Activated naive CD4-positive, alpha-beta T cell treated with anti-CD3 and anti-CD28 coated beads for 36 hours (primary cell): Measurements from ENCODE around the gene LRAT. TPM values are rescaled to one million over a fixed set of nuclear protein-coding genes. Genes with fewer than 3 reads are reported as not detected.

Experiments used
- CTCF ChIA-PET: fragments of 350-600 bp; sonication (Branson Sonifier 250); formaldehyde crosslinking; loops from one replicate; lab custom pipeline; 2021; ENCODE audit warnings: antibody characterized with exemption; lab: Charles Lee
- DNase-seq: peaks from one replicate; pipeline ENCODE4 v3.0.0-alpha.2; 2020
- H3K27ac Mint-ChIP-seq: one replicate; pipeline ENCODE4 v1.8.0; 2021; ENCODE audit warnings: mild to moderate bottlenecking, mixed read lengths
- H3K27me3 Mint-ChIP-seq: one replicate; pipeline ENCODE4 v1.8.0; 2021; ENCODE audit warnings: low read depth, mixed read lengths
- H3K36me3 Mint-ChIP-seq: one replicate; pipeline ENCODE4 v1.8.0; 2021; ENCODE audit warnings: low read depth, mixed read lengths
- H3K4me1 Mint-ChIP-seq: one replicate; pipeline ENCODE4 v1.8.0; 2021; ENCODE audit warnings: low read depth, mixed read lengths
- H3K4me3 Mint-ChIP-seq: one replicate; pipeline ENCODE4 v1.8.0; 2021; ENCODE audit warnings: mild to moderate bottlenecking, moderate library complexity, mixed read lengths
- H3K9me3 Mint-ChIP-seq: one replicate; pipeline ENCODE4 v1.8.0; 2021; ENCODE audit warnings: mixed read lengths
- intact Hi-C: fragments of 100-400 bp; cut with micrococcal nuclease; formaldehyde crosslinking; loops from one replicate; pipeline ENCODE4 v1.15.1; 2023
- total RNA-seq, 2 experiments: library from RNA; stranded (reverse); gene quantifications; one replicate each; pipeline ENCODE4 v1.2.3, GENCODE V29; 2021

The LRAT gene
- total RNA-seq, 2 experiments from 2014 or later, result not detected

DNA sequence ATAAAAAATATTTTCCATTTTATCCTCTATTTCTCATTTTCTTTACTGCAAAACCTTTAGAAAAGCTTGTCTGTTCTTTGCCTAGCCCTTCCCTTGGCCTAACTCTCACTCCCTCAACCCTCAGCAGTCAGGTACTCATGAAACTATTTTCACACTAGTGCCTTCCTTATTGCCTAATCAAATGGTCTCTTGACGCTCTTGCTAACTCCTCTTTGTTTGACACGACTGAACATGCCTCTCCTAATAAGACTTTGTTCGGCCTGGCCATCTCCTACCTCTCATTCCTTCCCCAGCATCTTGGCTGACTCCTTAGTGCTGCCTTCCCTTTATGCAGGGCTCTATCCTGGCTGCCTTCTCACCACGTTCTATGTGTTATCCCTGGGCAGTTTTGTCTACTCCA, 11.1 kb upstream of the LRAT start:
- intact Hi-C loops, result no loop called here
- H3K27ac Mint-ChIP-seq, result no peak overlapping the region
- H3K27me3 Mint-ChIP-seq, result peaks cover 21% of the 10 kb centered on the region
- H3K4me1 Mint-ChIP-seq, result no peaks in the 10 kb centered on the region
- CTCF ChIA-PET, result interaction anchor here (1.6 kb wide), 1 partner anchor 45 kb away, joined by 3 read pairs; no protein-coding TSS in a partner anchor
- no peaks in the 10 kb centered on the region for H3K9me3 Mint-ChIP-seq
- no peaks in the 10 kb centered on the region for H3K36me3 Mint-ChIP-seq
- no peak for DNase-seq
- no peak overlapping the region for H3K4me3 Mint-ChIP-seq

DNA sequence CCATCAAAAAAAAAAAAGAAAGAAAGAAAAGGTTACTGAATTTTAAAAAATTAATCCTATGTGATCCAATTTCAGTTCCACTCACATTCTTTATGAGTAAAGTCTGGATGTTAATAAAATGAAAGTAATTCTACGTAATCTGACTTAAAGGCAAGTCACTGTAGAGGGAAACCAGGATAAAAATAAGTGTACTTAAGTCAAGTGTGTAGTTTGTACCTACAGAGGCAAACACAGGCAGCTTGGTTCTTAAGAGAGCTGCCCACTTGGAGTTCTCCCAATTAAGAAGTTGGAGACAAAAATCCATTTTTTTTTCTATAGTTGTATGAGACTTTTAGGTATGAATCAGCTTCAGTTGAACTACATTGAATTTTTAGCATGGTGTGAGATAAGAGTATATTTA, 7.0 kb upstream of the LRAT start:
- intact Hi-C loops, result no loop called here
- Mint-ChIP-seq H3K27me3 (peaks cover 30% of the 10 kb centered on the region), H3K9me3 (no peaks in the 10 kb centered on the region), H3K27ac (no peak overlapping the region), H3K4me3 (no peak overlapping the region), H3K36me3 (no peaks in the 10 kb centered on the region), H3K4me1 (peaks cover under 1% of the 10 kb centered on the region)
- no peak for DNase-seq
- CTCF ChIA-PET, result no interaction called here

DNA sequence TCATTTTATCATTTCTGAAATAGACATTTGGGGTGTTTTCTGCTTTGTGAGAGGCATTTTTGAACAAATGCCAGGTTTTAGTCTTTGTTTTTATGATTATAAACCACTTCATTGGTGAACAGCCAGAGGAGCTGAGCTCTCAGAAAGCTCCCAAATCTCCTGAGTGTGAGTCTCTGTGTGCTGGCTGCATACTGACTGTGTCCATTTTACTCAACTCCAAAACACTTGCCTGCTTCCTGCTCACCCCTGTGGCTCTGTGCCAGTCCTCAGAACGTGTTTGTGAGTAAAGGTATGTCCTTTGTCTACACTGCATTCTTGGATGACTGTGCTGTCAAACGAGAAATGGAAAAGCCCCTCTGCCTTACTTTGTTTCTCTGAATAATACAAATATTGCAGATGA, 5.4 kb upstream of the LRAT start:
- Mint-ChIP-seq H3K9me3 (no peaks in the 10 kb centered on the region), H3K27ac (no peak overlapping the region), H3K4me1 (peaks cover 11% of the 10 kb centered on the region), H3K27me3 (peaks cover 34% of the 10 kb centered on the region), H3K36me3 (no peaks in the 10 kb centered on the region), H3K4me3 (no peak overlapping the region)
- CTCF ChIA-PET, result interaction anchor here (0.5 to 0.6 kb wide), 2 partner anchors 75 to 101 kb away, joined by 3 to 4 read pairs; no protein-coding TSS in a partner anchor
- intact Hi-C loops, result no loop called here
- no peak for DNase-seq

DNA sequence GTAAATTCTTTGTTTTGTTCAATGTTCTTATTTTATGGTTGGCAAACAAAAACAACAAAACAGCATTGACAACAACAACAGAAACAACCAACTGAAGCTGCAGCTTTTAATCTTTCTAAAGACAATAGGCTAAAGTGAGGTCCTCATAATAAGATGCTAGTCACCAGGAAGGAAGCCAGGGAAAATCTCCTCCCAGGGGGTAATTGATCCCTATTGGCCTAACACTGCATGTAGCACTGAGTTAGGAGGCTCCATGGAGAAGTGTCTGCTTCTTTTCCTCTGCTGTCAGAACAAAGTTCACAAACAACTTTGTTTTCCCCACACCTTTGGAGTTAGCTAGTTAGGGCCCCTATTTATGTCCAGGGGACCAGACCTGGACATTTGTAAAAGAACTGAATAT, 4.7 kb upstream of the LRAT start:
- H3K27me3 Mint-ChIP-seq, result peaks cover 37% of the 10 kb centered on the region
- H3K4me1 Mint-ChIP-seq, result peaks cover 17% of the 10 kb centered on the region
- CTCF ChIA-PET, result interaction anchor here (0.6 kb wide), 2 partner anchors 76 to 86 kb away, joined by 3 to 4 read pairs; no protein-coding TSS in a partner anchor
- no peak overlapping the region for H3K4me3 Mint-ChIP-seq
- no peak for DNase-seq
- intact Hi-C loops, result no loop called here
- H3K36me3 Mint-ChIP-seq, result no peaks in the 10 kb centered on the region
- no peak overlapping the region for H3K27ac Mint-ChIP-seq
- no peaks in the 10 kb centered on the region for H3K9me3 Mint-ChIP-seq

DNA sequence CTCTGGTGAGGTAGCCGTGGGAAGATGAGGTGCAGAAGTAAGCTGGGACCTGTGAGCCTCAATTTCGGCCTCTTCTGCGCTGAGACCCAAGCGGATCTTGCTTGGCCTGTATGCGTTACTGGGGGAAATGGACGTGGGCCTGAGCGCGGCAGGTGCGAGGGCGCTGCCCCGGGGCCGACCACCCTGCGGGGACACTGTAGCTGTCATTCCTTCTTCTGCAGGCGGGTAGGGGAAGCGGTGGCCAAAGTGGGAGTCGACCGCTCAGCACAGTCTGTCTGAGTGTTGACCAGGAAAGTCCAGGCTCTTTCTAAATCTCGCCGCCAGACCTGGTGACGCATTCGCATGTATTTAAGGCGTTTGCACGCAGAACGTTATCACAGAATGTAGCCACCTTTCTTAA, 3.3 kb upstream of the LRAT start:
- no peak overlapping the region for H3K27ac Mint-ChIP-seq
- DNase-seq, result no peak
- H3K36me3 Mint-ChIP-seq, result no peaks in the 10 kb centered on the region
- intact Hi-C loops, result loop anchor here (10.0 kb wide), 1 partner anchor 246 kb away; the partner anchor contains the start of gene DCHS2
- peaks cover 45% of the 10 kb centered on the region for H3K27me3 Mint-ChIP-seq
- H3K4me3 Mint-ChIP-seq, result no peak overlapping the region
- no peaks in the 10 kb centered on the region for H3K9me3 Mint-ChIP-seq
- peaks cover 20% of the 10 kb centered on the region for H3K4me1 Mint-ChIP-seq
- CTCF ChIA-PET, result interaction anchor here (0.7 kb wide), 1 partner anchor 21 kb away, joined by 4 read pairs; no protein-coding TSS in a partner anchor

DNA sequence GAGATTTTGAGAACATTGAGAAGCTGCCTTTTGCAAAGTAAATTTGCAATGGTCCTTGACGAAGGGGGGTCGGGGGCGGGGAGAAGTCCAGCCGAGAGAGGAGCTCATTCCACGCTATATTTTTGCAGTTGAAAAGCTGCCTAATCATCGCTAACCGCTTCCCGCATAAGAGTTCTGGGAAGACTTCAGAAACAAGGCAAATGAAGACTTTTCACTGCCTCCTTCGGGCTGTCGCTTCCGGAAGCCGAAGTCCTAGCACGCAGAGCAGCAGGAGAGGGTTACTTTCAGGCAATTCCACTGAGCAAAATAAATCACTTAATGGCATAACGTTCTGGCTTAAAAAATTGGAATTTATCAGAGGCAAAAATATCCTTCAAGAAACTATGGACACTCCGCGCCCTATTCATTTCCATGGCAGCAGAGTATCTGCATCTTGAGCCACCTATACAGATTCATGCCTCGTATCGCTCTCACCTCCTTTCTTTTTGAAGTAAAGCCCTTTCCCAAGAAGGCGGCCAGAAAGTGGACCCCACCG, 2.6 kb upstream of the LRAT start:
- CTCF ChIA-PET, result interaction anchor here (0.6 kb wide), 1 partner anchor 12 kb away, joined by 4 read pairs; no protein-coding TSS in a partner anchor
- Mint-ChIP-seq H3K4me1 (peaks cover 20% of the 10 kb centered on the region), H3K36me3 (no peaks in the 10 kb centered on the region), H3K27ac (no peak overlapping the region), H3K4me3 (no peak overlapping the region), H3K27me3 (peaks cover 47% of the 10 kb centered on the region), H3K9me3 (no peaks in the 10 kb centered on the region)
- intact Hi-C loops, result loop anchor here (10.0 kb wide), 1 partner anchor 246 kb away; the partner anchor contains the start of gene DCHS2
- no peak for DNase-seq

DNA sequence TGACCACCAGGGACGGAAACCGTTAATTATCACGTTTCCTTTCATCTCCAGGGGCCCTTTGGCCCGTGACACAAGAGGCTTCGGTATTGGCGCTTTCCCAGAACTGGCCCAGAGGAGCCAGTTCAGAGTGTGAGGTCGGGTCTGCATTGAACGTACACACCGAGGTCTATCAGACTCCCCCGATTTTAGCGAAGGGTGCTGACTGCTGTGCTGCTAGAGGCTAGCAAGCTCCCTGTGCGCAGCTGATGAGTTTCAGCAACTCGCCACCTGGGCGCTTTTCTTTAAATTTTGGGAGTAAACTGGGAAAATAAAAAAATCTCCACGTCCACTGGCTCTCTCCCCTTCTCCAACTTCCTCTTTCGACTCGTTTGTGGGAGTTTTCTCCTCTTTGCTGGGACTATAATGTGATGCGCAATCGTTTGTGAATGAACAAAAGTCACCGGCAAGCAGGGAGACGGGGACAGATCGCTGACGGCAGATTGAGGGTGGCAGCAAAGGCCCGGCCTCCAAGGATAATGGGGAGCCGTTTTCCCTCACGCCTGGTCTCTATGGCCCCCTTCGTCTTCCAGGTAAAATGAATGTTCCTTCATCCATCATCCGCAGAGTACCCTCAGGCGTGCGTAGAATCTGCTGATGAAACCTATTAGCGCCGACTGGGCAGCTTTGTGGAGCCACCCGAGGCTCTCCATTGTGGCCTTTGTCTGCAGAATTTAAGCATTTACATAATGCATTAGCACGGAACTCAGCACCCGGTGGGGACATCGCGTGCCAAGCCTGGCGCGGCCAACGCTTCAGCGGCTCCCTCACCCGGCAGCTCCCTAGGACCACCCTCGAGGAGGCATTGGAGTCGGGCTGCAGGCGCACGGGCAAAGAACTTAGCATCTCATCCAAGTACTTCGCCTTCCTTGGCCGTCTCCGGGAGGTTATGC, 1.6 kb upstream of the LRAT start:
- H3K4me3 Mint-ChIP-seq, result no peak overlapping the region
- intact Hi-C loops, result loop anchor here (2.0 to 10.0 kb wide), 2 partner anchors 191 to 247 kb away; partner anchors contain the start of genes DCHS2 and PLRG1
- peaks cover 20% of the 10 kb centered on the region for H3K4me1 Mint-ChIP-seq
- no peaks in the 10 kb centered on the region for H3K9me3 Mint-ChIP-seq
- DNase-seq, result no peak
- H3K36me3 Mint-ChIP-seq, result no peaks in the 10 kb centered on the region
- CTCF ChIA-PET, result no interaction called here
- no peak overlapping the region for H3K27ac Mint-ChIP-seq
- peaks cover 55% of the 10 kb centered on the region for H3K27me3 Mint-ChIP-seq

DNA sequence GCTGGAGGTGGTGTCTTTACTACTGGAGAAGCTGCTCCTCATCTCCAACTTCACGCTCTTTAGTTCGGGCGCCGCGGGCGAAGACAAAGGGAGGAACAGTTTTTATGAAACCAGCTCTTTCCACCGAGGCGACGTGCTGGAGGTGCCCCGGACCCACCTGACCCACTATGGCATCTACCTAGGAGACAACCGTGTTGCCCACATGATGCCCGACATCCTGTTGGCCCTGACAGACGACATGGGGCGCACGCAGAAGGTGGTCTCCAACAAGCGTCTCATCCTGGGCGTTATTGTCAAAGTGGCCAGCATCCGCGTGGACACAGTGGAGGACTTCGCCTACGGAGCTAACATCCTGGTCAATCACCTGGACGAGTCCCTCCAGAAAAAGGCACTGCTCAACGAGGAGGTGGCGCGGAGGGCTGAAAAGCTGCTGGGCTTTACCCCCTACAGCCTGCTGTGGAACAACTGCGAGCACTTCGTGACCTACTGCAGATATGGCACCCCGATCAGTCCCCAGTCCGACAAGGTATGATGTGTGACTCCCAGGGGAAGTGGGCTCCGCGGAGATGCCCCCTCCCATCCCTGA, 634 bp downstream of the LRAT start:
- Mint-ChIP-seq H3K4me1 (peaks cover 20% of the 10 kb centered on the region), H3K27ac (no peak overlapping the region), H3K36me3 (no peaks in the 10 kb centered on the region), H3K9me3 (no peaks in the 10 kb centered on the region), H3K27me3 (peaks cover 71% of the 10 kb centered on the region), H3K4me3 (peak overlapping the region; percentile 73)
- DNase-seq, result no peak
- intact Hi-C loops, result loop anchor here (10.0 kb wide), 1 partner anchor 250 kb away; the partner anchor contains the start of gene DCHS2
- CTCF ChIA-PET, result interaction anchor here (0.7 kb wide), 1 partner anchor 105 kb away, joined by 4 read pairs; no protein-coding TSS in a partner anchor

DNA sequence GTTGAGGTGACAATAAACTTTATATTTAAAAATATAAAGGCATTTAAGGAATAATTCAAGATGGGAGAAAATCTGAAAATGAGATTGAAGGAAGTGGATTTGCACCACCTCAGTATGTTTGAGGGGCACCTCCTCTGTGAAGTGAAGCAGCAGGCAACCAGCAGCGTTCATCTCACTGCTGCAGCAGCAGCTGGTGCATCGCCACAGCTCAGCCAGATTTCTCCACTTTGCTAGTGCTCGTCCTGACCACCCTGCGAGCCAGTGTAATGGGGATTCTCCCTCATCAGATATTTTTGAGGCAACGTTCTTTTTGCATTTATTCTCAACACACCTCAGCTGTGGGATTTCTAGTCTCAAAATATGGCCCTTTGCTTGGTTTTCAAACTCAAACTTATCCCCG, 13.9 kb downstream of the LRAT start:
- CTCF ChIA-PET, result no interaction called here
- intact Hi-C loops, result no loop called here
- no peak overlapping the region for H3K27ac Mint-ChIP-seq
- no peaks in the 10 kb centered on the region for H3K9me3 Mint-ChIP-seq
- no peak for DNase-seq
- H3K36me3 Mint-ChIP-seq, result no peaks in the 10 kb centered on the region
- no peaks in the 10 kb centered on the region for H3K4me1 Mint-ChIP-seq
- no peak overlapping the region for H3K4me3 Mint-ChIP-seq
- peaks cover 11% of the 10 kb centered on the region for H3K27me3 Mint-ChIP-seq

DNA sequence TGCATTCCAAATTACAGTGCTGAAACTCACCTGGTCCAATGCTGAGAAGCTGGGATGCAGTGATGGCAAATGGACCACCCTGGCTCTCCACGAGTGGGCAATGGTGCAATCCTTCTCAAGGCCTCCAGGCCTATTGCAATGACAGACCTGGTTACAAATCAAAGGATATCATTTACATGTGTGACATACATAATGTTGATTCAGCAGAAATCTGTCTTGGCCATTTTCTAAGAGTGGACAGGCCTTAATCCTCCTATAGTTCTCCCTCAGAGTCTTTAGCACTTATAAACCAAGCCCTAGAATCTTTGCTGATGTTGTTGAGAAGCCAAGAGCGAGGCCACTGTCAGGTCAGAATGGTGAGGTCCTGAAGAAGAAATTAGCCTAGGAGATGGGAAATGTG, 17.1 kb downstream of the LRAT start:
- intact Hi-C loops, result no loop called here
- CTCF ChIA-PET, result no interaction called here

DNA sequence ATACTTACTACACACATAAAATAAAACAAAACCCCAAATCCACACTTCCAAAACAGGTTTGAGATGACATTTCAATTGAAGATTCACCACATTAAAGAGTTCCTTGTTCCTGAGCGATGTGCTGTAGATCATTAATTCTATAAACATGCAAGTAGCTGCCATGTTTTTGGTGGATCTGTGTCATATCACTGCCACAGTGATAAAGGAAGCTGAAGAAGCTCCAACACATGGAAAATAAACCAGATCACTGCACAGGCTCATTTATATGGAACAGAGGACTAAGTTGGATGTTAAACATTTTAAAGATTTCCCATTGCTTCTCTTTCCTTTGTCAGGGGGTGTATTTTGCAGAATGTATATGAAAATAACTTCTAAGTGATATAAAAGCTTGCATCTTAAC, 34.5 kb downstream of the LRAT start:
- CTCF ChIA-PET, result interaction anchor here (0.9 to 1.2 kb wide), 2 partner anchors 141 to 227 kb away, joined by 3 to 6 read pairs; no protein-coding TSS in a partner anchor
- intact Hi-C loops, result loop anchor here (2.0 kb wide), 3 partner anchors 141 to 227 kb away; partner anchors contain the start of gene PLRG1

More for the DNA sequence above, 17.1 kb downstream of the LRAT start:
- Mint-ChIP-seq H3K4me3 (no peak overlapping the region), H3K4me1 (no peaks in the 10 kb centered on the region), H3K27ac (no peak overlapping the region), H3K27me3 (peaks cover 11% of the 10 kb centered on the region), H3K36me3 (no peaks in the 10 kb centered on the region), H3K9me3 (no peaks in the 10 kb centered on the region)
- DNase-seq, result no peak

More for the DNA sequence above, 34.5 kb downstream of the LRAT start:
- Mint-ChIP-seq H3K9me3 (peaks cover 2% of the 10 kb centered on the region), H3K4me3 (no peak overlapping the region), H3K27ac (no peak overlapping the region), H3K36me3 (no peaks in the 10 kb centered on the region), H3K4me1 (no peaks in the 10 kb centered on the region), H3K27me3 (peaks cover 26% of the 10 kb centered on the region)
- DNase-seq, result no peak
